HepG2 (cell line): ENCODE data around the gene TGM1. TPM values are rescaled to one million over a fixed set of nuclear protein-coding genes. Genes with fewer than 3 reads are reported as not detected.
A peak's percentile ranks its signal among the peaks of the same experiment; 100 is the strongest.

Source experiments
- ATAC-seq: fragments of 200-7000 bp; cut with Tn5 transposase; 3 replicates; pipeline ENCODE4 v1.9.1; 2020; ENCODE audit warnings: mild to moderate bottlenecking, moderate library complexity
- BruUV-seq: library from RNA; stranded (reverse); fragments of 400-500 nt; replicated peaks from 2 replicates; lab custom pipeline; 2021; lab: Mats Ljungman, UMichigan
- CTCF ChIA-PET: fragments of 300-600 bp; formaldehyde crosslinking; extraction: SDS; loops from one replicate; lab custom pipeline; 2021; ENCODE audit warnings: low total read pairs, inconsistent platforms, low intra/inter-chr PET ratio; lab: Yijun Ruan, JAX
- POLR2A ChIA-PET: fragments of 350-600 bp; sonication (Branson Sonifier 250); formaldehyde crosslinking; loops from one replicate; lab custom pipeline; 2020; ENCODE audit warnings: antibody characterized with exemption, inconsistent platforms; lab: Yijun Ruan, JAX
- DNase-seq: peaks from one replicate; pipeline ENCODE4 v3.0.0-alpha.2; 2015; ENCODE audit warnings: low spot score
- FAIRE-seq: peaks from 3 replicates; lab custom pipeline; 2011; peaks lifted over from hg19 to GRCh38; lab: Jason Lieb, UNC
- H2AFZ ChIP-seq: one replicate; pipeline ENCODE4 v1.6.1; 2011; ENCODE audit warnings: low read length, inconsistent platforms
- H3K27ac ChIP-seq: fragments of 300-600 bp; 3 replicates; pipeline ENCODE4 v1.8.0; 2011; ENCODE audit warnings: mixed run types, mild to moderate bottlenecking, mixed read lengths, low read length, inconsistent platforms; ENCODE audit not compliant: insufficient read depth; ENCODE audit errors: extremely low read length
- H3K27me3 ChIP-seq, 2 experiments: fragments of 200-600 bp in 1 of 2; 2 replicates in 1 of 2; 3 replicates in 1 of 2; pipeline versions ENCODE4 v1.6.0 to v1.8.0; 2011; ENCODE audit warnings: low read length in 2 of 2, mild to moderate bottlenecking in 2 of 2, moderate library complexity in 2 of 2, inconsistent platforms in 1 of 2; ENCODE audit not compliant: insufficient read depth in 2 of 2, control insufficient read depth in 1 of 2
- H3K36me3 ChIP-seq, 2 experiments: fragments of 200-600 bp in 1 of 2; replicated peaks in 1 of 2; 2 replicates in 1 of 2; 3 replicates in 1 of 2; pipeline versions ENCODE4 v1.5.1 to v1.8.0; 2011; ENCODE audit warnings: low read length in 2 of 2, inconsistent platforms in 1 of 2; ENCODE audit not compliant: insufficient read depth in 2 of 2, control insufficient read depth in 1 of 2
- H3K4me1 ChIP-seq: 2 replicates; pipeline ENCODE4 v1.5.1; 2012; ENCODE audit warnings: low read length, inconsistent platforms; ENCODE audit not compliant: insufficient read depth
- H3K4me2 ChIP-seq: 2 replicates; pipeline ENCODE4 v1.6.0; 2011; ENCODE audit warnings: low read depth, low read length, inconsistent platforms
- H3K4me3 ChIP-seq, 3 experiments: fragments of 200-600 bp in 1 of 3; sonication (generic), shearing (Covaris generic) in 1 of 3; replicated peaks in 1 of 3; 2 replicates each; pipeline ENCODE4 v1.5.1; 2011 to 2016; ENCODE audit warnings: low read length in 3 of 3, inconsistent platforms in 2 of 3, low read depth in 2 of 3, mild to moderate bottlenecking in 2 of 3, control low read depth in 1 of 3, mixed read lengths in 1 of 3; ENCODE audit not compliant: insufficient read depth in 1 of 3
- H3K79me2 ChIP-seq: one replicate; pipeline ENCODE4 v1.6.1; 2011; ENCODE audit warnings: low read length, inconsistent platforms; ENCODE audit not compliant: insufficient read depth
- H3K9ac ChIP-seq: 2 replicates; pipeline ENCODE4 v1.6.0; 2011; ENCODE audit warnings: mild to moderate bottlenecking, low read depth, low read length, inconsistent platforms; ENCODE audit not compliant: insufficient read depth
- H3K9me3 ChIP-seq: 2 replicates; pipeline ENCODE4 v1.5.1; 2012; ENCODE audit warnings: mild to moderate bottlenecking, low read length
- H4K20me1 ChIP-seq: 2 replicates; pipeline ENCODE4 v1.6.0; 2011; ENCODE audit warnings: inconsistent platforms, mild to moderate bottlenecking, low read length, moderate library complexity; ENCODE audit not compliant: insufficient read depth
- AGO2 ChIP-seq: fragments of 200-400 bp; formaldehyde crosslinking; optimal IDR thresholded peaks from 2 replicates; pipeline ENCODE3; 2017; ENCODE audit warnings: mild to moderate bottlenecking, low read depth, low read length, moderate library complexity
- GLI4 ChIP-seq: sonication (generic); formaldehyde crosslinking; IDR thresholded peaks from 2 replicates; pipeline ENCODE4 v1.5.1; 2020; ENCODE audit warnings: missing genetic modification reagents, mild to moderate bottlenecking, moderate library complexity, borderline replicate concordance
- HOXA9 ChIP-seq: sonication (generic); formaldehyde crosslinking; IDR thresholded peaks from 2 replicates; pipeline ENCODE4 v1.8.1; 2022; ENCODE audit warnings: missing genetic modification reagents, mild to moderate bottlenecking, moderate library complexity, borderline replicate concordance
- MAZ ChIP-seq, 2 experiments: sonication (generic) in 1 of 2; formaldehyde crosslinking in 1 of 2; IDR thresholded peaks; 2 replicates each; pipeline versions ENCODE4 v1.5.0 to v1.6.1; 2012 to 2020; ENCODE audit warnings: low read depth in 2 of 2, mild to moderate bottlenecking in 2 of 2, borderline replicate concordance in 1 of 2, improper control_type of control experiment in 1 of 2, low read length in 1 of 2, missing genetic modification reagents in 1 of 2, moderate library complexity in 1 of 2
- PHF5A ChIP-seq: IDR thresholded peaks from one replicate; pipeline ENCODE4 v1.6.1; 2018; ENCODE audit warnings: low read depth, missing genetic modification reagents; ENCODE audit not compliant: unreplicated experiment
- POLR2G ChIP-seq: fragments of 200-400 bp; formaldehyde crosslinking; IDR thresholded peaks from 2 replicates; pipeline ENCODE4 v1.6.1; 2018; ENCODE audit warnings: mild to moderate bottlenecking, low read depth, low read length, moderate library complexity
- PRMT3 ChIP-seq: sonication (generic); formaldehyde crosslinking; IDR thresholded peaks from 2 replicates; pipeline ENCODE4 v1.8.1; 2022; ENCODE audit warnings: low read depth, mild to moderate bottlenecking, moderate library complexity, missing genetic modification reagents, borderline replicate concordance
- SP140L ChIP-seq: sonication (generic); formaldehyde crosslinking; IDR thresholded peaks from 2 replicates; pipeline ENCODE4 v1.4.0; 2020; ENCODE audit warnings: missing genetic modification reagents, borderline replicate concordance
- TFDP1 ChIP-seq: IDR thresholded peaks from 2 replicates; pipeline ENCODE4 v1.6.1; 2016; ENCODE audit warnings: missing compliant biosample characterization, missing genetic modification reagents, borderline replicate concordance
- TOPORS ChIP-seq: sonication (generic); formaldehyde crosslinking; IDR thresholded peaks from 2 replicates; pipeline ENCODE4 v1.8.0; 2023; ENCODE audit warnings: mild to moderate bottlenecking, missing genetic modification reagents
- ZBTB38 ChIP-seq: sonication (generic); formaldehyde crosslinking; IDR thresholded peaks from 2 replicates; pipeline ENCODE4 v1.5.1; 2020; ENCODE audit warnings: mild to moderate bottlenecking, missing genetic modification reagents
- ZNF567 ChIP-seq: sonication (generic); formaldehyde crosslinking; IDR thresholded peaks from 2 replicates; pipeline ENCODE4 v1.8.1; 2023; ENCODE audit warnings: mild to moderate bottlenecking, missing genetic modification reagents, borderline replicate concordance
- ZNF749 ChIP-seq: sonication (generic); formaldehyde crosslinking; IDR thresholded peaks from 2 replicates; pipeline ENCODE4 v1.8.0; 2022; ENCODE audit warnings: mild to moderate bottlenecking, missing genetic modification reagents, moderate library complexity, borderline replicate concordance
- ZNF800 ChIP-seq: sonication (generic); formaldehyde crosslinking; IDR thresholded peaks from 2 replicates; pipeline ENCODE4 v1.4.0; 2020; ENCODE audit warnings: missing genetic modification reagents
- WGBS: methylation state at CpG from one replicate; pipeline ENCODE4 v1.1.6; 2017; ENCODE audit warnings: low lambda C conversion rate; 5-methylcytosine and 5-hydroxymethylcytosine counted together
- in situ Hi-C: cut with HindIII; loops from 2 replicates; pipeline ENCODE4 v1.10.0; 2017; ENCODE audit warnings: low pct_unique_long_range_greater_than_20kb; ENCODE audit not compliant: extremely low pct_ligation_motif_present
- intact Hi-C: fragments of 100-400 bp; cut with micrococcal nuclease; formaldehyde crosslinking; loops from one replicate; pipeline ENCODE4 v1.10.0; 2022; ENCODE audit not compliant: unreplicated experiment
- polyA plus RNA-seq, 8 experiments: library from polyadenylated mRNA; depleted of rRNA in 3 of 8; stranded (reverse) in 7 of 8; unstranded in 1 of 8; fragments of >200 nt; fragmentation: Illumina TruSeq in 4 of 8; extraction: Trizol in 4 of 8; gene quantifications; 2 replicates each; pipeline versions ENCODE4 v1.2.1 to v1.2.3, GENCODE V29; 2011 to 2016; ENCODE audit warnings: low read depth in 4 of 8, missing spikeins in 1 of 8, mixed read lengths in 1 of 8; ENCODE audit not compliant: insufficient read depth in 1 of 8
- total RNA-seq, 5 experiments: library from RNA; depleted of rRNA; stranded (reverse); fragments of >200 nt; fragmentation: Illumina TruSeq; extraction: Trizol; gene quantifications; 2 replicates each; pipeline ENCODE4 v1.2.3, GENCODE V29; 2016; ENCODE audit warnings: low read depth in 1 of 5
- TF ChIP-seq, protein P1 (sequence below): sonication (generic); formaldehyde crosslinking; IDR thresholded peaks from 2 replicates; pipeline ENCODE4 v1.4.0; 2020; ENCODE audit warnings: missing genetic modification reagents, borderline replicate concordance
- TF ChIP-seq, protein P2 (sequence below): sonication (generic); formaldehyde crosslinking; IDR thresholded peaks from 2 replicates; pipeline ENCODE4 v1.8.1; 2023; ENCODE audit warnings: mild to moderate bottlenecking, missing genetic modification reagents, borderline replicate concordance

The TGM1 gene
- total and polyA plus RNA-seq, 2 of the 13 experiments (the other 11 are each of a cell fraction or from before 2014, with no cell fraction given): 3.2 to 10.6 TPM

DNA sequence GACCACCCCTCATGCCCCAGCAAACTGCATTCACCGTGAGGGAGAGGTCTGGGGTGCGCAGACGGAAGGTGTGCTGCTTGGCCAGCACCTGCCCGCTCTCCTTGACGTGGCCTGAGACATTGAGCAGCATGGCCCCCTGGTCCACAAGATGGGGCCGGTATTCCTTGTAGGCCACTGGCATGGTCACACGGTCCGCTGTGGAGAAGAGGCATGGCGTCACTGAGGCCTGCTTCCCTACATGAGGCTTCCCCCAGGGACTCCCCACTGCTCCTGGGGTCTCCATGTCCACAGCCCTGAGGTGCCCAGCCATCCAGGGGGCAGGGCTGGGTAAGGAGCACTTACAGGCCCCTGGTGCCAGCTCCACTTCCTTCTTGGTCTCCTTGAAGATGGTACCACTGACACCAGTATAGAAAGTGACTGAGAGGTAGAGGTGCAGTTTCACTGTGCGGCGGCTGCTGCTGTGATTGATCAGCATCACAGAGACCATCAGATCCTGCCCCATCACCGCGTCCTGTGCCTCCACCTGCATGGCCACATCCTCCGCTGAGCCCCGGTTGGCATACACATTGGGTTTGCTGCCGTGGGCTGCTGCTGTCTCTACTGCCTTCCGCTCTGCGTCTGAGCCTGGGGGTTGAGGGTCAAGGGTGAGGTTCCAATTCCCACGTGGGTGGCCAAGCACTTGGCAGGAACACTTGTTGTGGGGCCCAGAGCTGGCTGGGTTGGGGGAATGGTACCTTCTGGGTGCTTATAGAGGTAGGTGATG, 8.2 kb downstream of the TGM1 start:
- H4K20me1 ChIP-seq: no peaks in the 10 kb centered on the region
- FAIRE-seq (no peak), DNase-seq (no peak), ATAC-seq (no peak)
- no peak overlapping the region for H3K4me2 ChIP-seq
- H3K4me1 ChIP-seq: peaks cover 39% of the 10 kb centered on the region
- ChIA-PET CTCF (no interaction called here), POLR2A (interaction anchor here (1.7 to 13.2 kb wide), 3 partner anchors 12 to 59 kb away, joined by 4 to 254 read pairs (median 40); partner anchors contain the start of genes RABGGTA, TINF2 and TM9SF1)
- H2AFZ ChIP-seq: no peak overlapping the region
- peaks cover 0 to 1% of the 10 kb centered on the region in 2 experiments; a peak in 1 of 5 replicates for H3K36me3 ChIP-seq
- no peaks in the 10 kb centered on the region for H3K9me3 ChIP-seq
- 96% methylated on average over 19 of the region's 19 CpGs for WGBS
- no TSS peak for BruUV-seq
- no peak overlapping the region for H3K4me3 ChIP-seq
- no peaks in the 10 kb centered on the region for H3K79me2 ChIP-seq
- H3K27ac ChIP-seq: no peak overlapping the region
- H3K9ac ChIP-seq: no peak overlapping the region
- intact Hi-C loops: no loop called here
- H3K27me3 ChIP-seq: no peaks in the 10 kb centered on the region
- in situ Hi-C loops: no loop called here
- TF ChIP-seq PRMT3 (CRISPR knock-in tag): no peak
- TF ChIP-seq MAZ (IDR thresholded peaks at IDR 0.05; ENCODE audit: borderline replicate concordance, low read depth, low read length): no peak
- no peak for TF ChIP-seq MAZ (CRISPR knock-in tag; IDR thresholded peaks at IDR 0.05; ENCODE audit: low read depth)
- TF ChIP-seq GLI4 (CRISPR knock-in tag): no peak
- TF ChIP-seq TOPORS (CRISPR knock-in tag): no peak
- no peak for TF ChIP-seq ZBTB38 (CRISPR knock-in tag)
- no peak for TF ChIP-seq ZNF749 (CRISPR knock-in tag)
- TF ChIP-seq HOXA9 (CRISPR knock-in tag): 0 out of 2 replicates have a peak, but pooled peaks have one; percentile 40
- no peak for TF ChIP-seq ZNF800 (CRISPR knock-in tag)
- TF ChIP-seq AGO2: peak; percentile 27
- 0 out of 2 replicates have a peak, but pooled peaks have one; percentile 4 for TF ChIP-seq POLR2G
- TF ChIP-seq TFDP1 (CRISPR knock-in tag): no peak
- TF ChIP-seq SP140L: no peak
- TF ChIP-seq PHF5A (CRISPR knock-in tag): no peak
- TF ChIP-seq ZNF567: no peak
- TF ChIP-seq, protein P1, sequence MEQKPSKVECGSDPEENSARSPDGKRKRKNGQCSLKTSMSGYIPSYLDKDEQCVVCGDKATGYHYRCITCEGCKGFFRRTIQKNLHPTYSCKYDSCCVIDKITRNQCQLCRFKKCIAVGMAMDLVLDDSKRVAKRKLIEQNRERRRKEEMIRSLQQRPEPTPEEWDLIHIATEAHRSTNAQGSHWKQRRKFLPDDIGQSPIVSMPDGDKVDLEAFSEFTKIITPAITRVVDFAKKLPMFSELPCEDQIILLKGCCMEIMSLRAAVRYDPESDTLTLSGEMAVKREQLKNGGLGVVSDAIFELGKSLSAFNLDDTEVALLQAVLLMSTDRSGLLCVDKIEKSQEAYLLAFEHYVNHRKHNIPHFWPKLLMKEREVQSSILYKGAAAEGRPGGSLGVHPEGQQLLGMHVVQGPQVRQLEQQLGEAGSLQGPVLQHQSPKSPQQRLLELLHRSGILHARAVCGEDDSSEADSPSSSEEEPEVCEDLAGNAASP (CRISPR knock-in tag): no peak
- TF ChIP-seq, protein P2, sequence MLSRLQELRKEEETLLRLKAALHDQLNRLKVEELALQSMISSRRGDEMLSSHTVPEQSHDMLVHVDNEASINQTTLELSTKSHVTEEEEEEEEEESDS: no peak
